Measurements from ENCODE around the gene ITGAD.

ITGAD gene

GRCh38 chr16:31470615-31471014, 77.5 kb downstream of the ITGAD start:
- Histone ChIP-seq H3K4me2 (ENCODE audit: low read length) (no peak overlapping the region), H3K79me2 (ENCODE audit: low read length) (no peaks in the 10 kb centered on the region), H3K27me3 (ENCODE audit: low read depth, low read length) (no peaks in the 10 kb centered on the region), H4K20me1 (ENCODE audit: insufficient read depth, low read length) (no peaks in the 10 kb centered on the region), H2AFZ (ENCODE audit: low read depth, low read length) (no peak overlapping the region), H3K4me1 (ENCODE audit: low read length) (0 out of 2 replicates have a peak, but pooled peaks cover 3% of the 10 kb centered on the region), H3K36me3 (replicated peaks; ENCODE audit: low read depth, low read length) (no peaks in the 10 kb centered on the region), H3K9ac (ENCODE audit: low read length) (no peak overlapping the region), H3K4me3 (ENCODE audit: low read length) (no peak overlapping the region), H3K9me3 (ENCODE audit: insufficient read depth, low read length) (no peaks in the 10 kb centered on the region), H3K27ac (ENCODE audit: low read length) (no peak overlapping the region)
- TF ChIP-seq CTCF (IDR thresholded peaks at IDR 0.05; ENCODE audit: low read depth, low read length) (no peak), EZH2phosphoT487 (IDR thresholded peaks at IDR 0.05; ENCODE audit: low read depth) (no peak)

- no peaks in the 10 kb centered on the region for H4K20me1 ChIP-seq (ENCODE audit: insufficient read depth, low read length)
- H3K27ac ChIP-seq (ENCODE audit: low read length) = no peak overlapping the region
- no peaks in the 10 kb centered on the region for H3K79me2 ChIP-seq (ENCODE audit: low read length)
- H3K27me3 ChIP-seq (ENCODE audit: low read depth, low read length) = no peaks in the 10 kb centered on the region
- H3K9ac ChIP-seq (ENCODE audit: low read length) = no peak overlapping the region
- no peaks in the 10 kb centered on the region for H3K9me3 ChIP-seq (ENCODE audit: insufficient read depth, low read length)
- no peak for TF ChIP-seq EZH2phosphoT487 (IDR thresholded peaks at IDR 0.05; ENCODE audit: low read depth)
- TF ChIP-seq CTCF (IDR thresholded peaks at IDR 0.05; ENCODE audit: low read depth, low read length) = no peak
- H3K4me3 ChIP-seq (ENCODE audit: low read length) = no peak overlapping the region
- no peak overlapping the region for H2AFZ ChIP-seq (ENCODE audit: low read depth, low read length)
- 0 out of 2 replicates have a peak, but pooled peaks cover 3% of the 10 kb centered on the region for H3K4me1 ChIP-seq (ENCODE audit: low read length)
- no peak overlapping the region for H3K4me2 ChIP-seq (ENCODE audit: low read length)
- H3K36me3 ChIP-seq (replicated peaks; ENCODE audit: low read depth, low read length) = no peaks in the 10 kb centered on the region
These were observed 78.2 kb downstream of the ITGAD start for GRCh38 chr16:31471241-31471874.

- Histone ChIP-seq H2AFZ (ENCODE audit: low read depth, low read length) (no peak within 1 kb of the TSS), H3K27ac (ENCODE audit: low read length) (no peak within 1 kb of the TSS), H3K9ac (ENCODE audit: low read length) (no peak within 1 kb of the TSS), H3K79me2 (ENCODE audit: low read length) (no peaks in the 10 kb centered on the region), H3K4me3 (ENCODE audit: low read length) (no peak within 1 kb of the TSS), H3K4me1 (ENCODE audit: low read length) (0 out of 2 replicates have a peak, but pooled peaks cover 3% of the 10 kb centered on the region), H3K27me3 (ENCODE audit: low read depth, low read length) (no peaks in the 10 kb centered on the region), H3K36me3 (replicated peaks; ENCODE audit: low read depth, low read length) (no peaks in the 10 kb centered on the region), H3K9me3 (ENCODE audit: insufficient read depth, low read length) (no peaks in the 10 kb centered on the region), H4K20me1 (ENCODE audit: insufficient read depth, low read length) (no peaks in the 10 kb centered on the region), H3K4me2 (ENCODE audit: low read length) (no peak within 1 kb of the TSS)
- TF ChIP-seq EZH2phosphoT487 (IDR thresholded peaks at IDR 0.05; ENCODE audit: low read depth) (no peak), CTCF (IDR thresholded peaks at IDR 0.05; ENCODE audit: low read depth, low read length) (no peak)
These were observed 79.0 kb downstream of the ITGAD start, which contains the start of gene TGFB1I1 for GRCh38 chr16:31471875-31472708. TSS of gene TGFB1I1 (plus strand) at chr16:31472152. CDS start at chr16:31472189, 37 bp downstream.

- H3K27ac ChIP-seq (ENCODE audit: low read length) = no peak overlapping the region
- TF ChIP-seq EZH2phosphoT487 (IDR thresholded peaks at IDR 0.05; ENCODE audit: low read depth) (no peak), CTCF (IDR thresholded peaks at IDR 0.05; ENCODE audit: low read depth, low read length) (no peak)
- no peaks in the 10 kb centered on the region for H3K36me3 ChIP-seq (replicated peaks; ENCODE audit: low read depth, low read length)
- no peaks in the 10 kb centered on the region for H3K27me3 ChIP-seq (ENCODE audit: low read depth, low read length)
- no peak overlapping the region for H3K9ac ChIP-seq (ENCODE audit: low read length)
- no peaks in the 10 kb centered on the region for H4K20me1 ChIP-seq (ENCODE audit: insufficient read depth, low read length)
- no peak overlapping the region for H2AFZ ChIP-seq (ENCODE audit: low read depth, low read length)
- H3K4me1 ChIP-seq (ENCODE audit: low read length) = 0 out of 2 replicates have a peak, but pooled peaks cover 3% of the 10 kb centered on the region
- H3K79me2 ChIP-seq (ENCODE audit: low read length) = no peaks in the 10 kb centered on the region
- no peak overlapping the region for H3K4me3 ChIP-seq (ENCODE audit: low read length)
- no peaks in the 10 kb centered on the region for H3K9me3 ChIP-seq (ENCODE audit: insufficient read depth, low read length)
- no peak overlapping the region for H3K4me2 ChIP-seq (ENCODE audit: low read length)
These were observed 79.6 kb downstream of the ITGAD start for GRCh38 chr16:31472709-31473203.

All from OCI-LY3 (cell line).